VCaP (cell line): ENCODE measurements around the gene CTCFL.
"Not testable (repeated sequence)": the region's sequence is repeated elsewhere in the genome, so short reads cannot be mapped to it uniquely, and the experiment has no call there.

Experiments
- H3K27ac ChIP-seq: fragments of 450-650 bp; 2 replicates; pipeline ENCODE4 v1.5.1; 2017
- CTCF ChIP-seq: fragments of 450-650 bp; conservative IDR thresholded peaks from 2 replicates; pipeline ENCODE4 v1.5.1; 2017; ENCODE audit warnings: mild to moderate bottlenecking, moderate library complexity

CTCFL gene

GRCh38 chr20:57493091-57493615 is 31.8 kb downstream of the CTCFL start:
- TF ChIP-seq CTCF = no peak
- H3K27ac ChIP-seq = no peak overlapping the region

GRCh38 chr20:57491373-57491772 is 33.6 kb downstream of the CTCFL start:
- H3K27ac ChIP-seq = no peak overlapping the region
- TF ChIP-seq CTCF = no peak

- not testable (repeated sequence) for H3K27ac ChIP-seq
Observed at GRCh38 chr20:57488277-57488676, 36.7 kb downstream of the CTCFL start.

- H3K27ac ChIP-seq = no peak overlapping the region
- TF ChIP-seq CTCF = no peak
Observed at GRCh38 chr20:57485770-57486169, 39.2 kb downstream of the CTCFL start.

GRCh38 chr20:57484772-57485171 is 40.2 kb downstream of the CTCFL start:
- no peak for TF ChIP-seq CTCF
- H3K27ac ChIP-seq = no peak overlapping the region

GRCh38 chr20:57483287-57484050 is 41.5 kb downstream of the CTCFL start:
- TF ChIP-seq CTCF = no peak
- no peak overlapping the region for H3K27ac ChIP-seq

GRCh38 chr20:57482796-57483195 is 42.1 kb downstream of the CTCFL start:
- no peak overlapping the region for H3K27ac ChIP-seq
- no peak for TF ChIP-seq CTCF

GRCh38 chr20:57482148-57482547 is 42.8 kb downstream of the CTCFL start:
- no peak for TF ChIP-seq CTCF
- no peak overlapping the region for H3K27ac ChIP-seq
